H1 (cell line): Measurements from ENCODE around the gene ZNF641. TPM values are rescaled to one million over a fixed set of nuclear protein-coding genes. Genes with fewer than 3 reads are reported as not detected.

Experiments used
- CTCF ChIA-PET: fragments of 300-600 bp; sonication (Branson Sonifier 250); formaldehyde crosslinking; loops from one replicate; lab custom pipeline; 2021; ENCODE audit not compliant: partially characterized antibody; lab: Charles Lee
- POLR2A ChIA-PET: fragments of 300-600 bp; sonication (Branson Sonifier 250); formaldehyde crosslinking; loops from one replicate; lab custom pipeline; 2021; ENCODE audit warnings: inconsistent platforms; ENCODE audit not compliant: partially characterized antibody; lab: Charles Lee
- DNase-seq, 2 experiments: peaks; one replicate each; pipeline versions ENCODE4 v3.0.0 to v3.0.0-alpha.2; 2010 to 2022; ENCODE audit warnings: low spot score in 2 of 2, low read depth in 1 of 2, mixed read lengths in 1 of 2
- FAIRE-seq: peaks from 2 replicates; lab custom pipeline; 2011; peaks lifted over from hg19 to GRCh38; lab: Jason Lieb, UNC
- H2AFZ ChIP-seq: 2 replicates; pipeline ENCODE4 v1.8.1; 2012; ENCODE audit warnings: low read length, inconsistent platforms
- H2AK5ac ChIP-seq: 2 replicates; pipeline ENCODE4 v1.6.1; 2013; ENCODE audit warnings: low read depth, low read length
- H2BK120ac ChIP-seq: replicated peaks from 2 replicates; pipeline ENCODE3; 2013; ENCODE audit warnings: low read depth, low read length, inconsistent platforms
- H2BK12ac ChIP-seq: 2 replicates; pipeline ENCODE4 v1.6.1; 2013; ENCODE audit warnings: low read depth, low read length
- H2BK15ac ChIP-seq: 2 replicates; pipeline ENCODE4 v1.6.1; 2013; ENCODE audit warnings: low read length
- H2BK20ac ChIP-seq: 2 replicates; pipeline ENCODE4 v1.6.1; 2013; ENCODE audit warnings: low read length
- H2BK5ac ChIP-seq: 2 replicates; pipeline ENCODE4 v1.6.1; 2013; ENCODE audit warnings: low read depth, low read length
- H3K14ac ChIP-seq: 2 replicates; pipeline ENCODE4 v1.6.1; 2013; ENCODE audit warnings: inconsistent platforms; ENCODE audit not compliant: insufficient read length
- H3K18ac ChIP-seq: 2 replicates; pipeline ENCODE4 v1.6.1; 2013; ENCODE audit warnings: low read length; ENCODE audit errors: extremely low read depth
- H3K23ac ChIP-seq: 2 replicates; pipeline ENCODE4 v1.6.1; 2013; ENCODE audit warnings: inconsistent platforms; ENCODE audit not compliant: insufficient read length
- H3K23me2 ChIP-seq: 2 replicates; pipeline ENCODE4 v1.6.1; 2013; ENCODE audit warnings: low read depth, low read length
- H3K27ac ChIP-seq: 2 replicates; pipeline ENCODE4 v1.6.1; 2011; ENCODE audit warnings: low read depth, low read length, inconsistent platforms
- H3K27me3 ChIP-seq, 4 experiments: replicated peaks in 1 of 4; 1 replicate in 1 of 4; 2 replicates in 3 of 4; pipeline versions ENCODE4 v1.6.1 to v1.8.1; 2011 to 2013; ENCODE audit warnings: low read length in 3 of 4, mild to moderate bottlenecking in 3 of 4, inconsistent platforms in 2 of 4, mixed read lengths in 2 of 4, moderate library complexity in 1 of 4; ENCODE audit not compliant: control insufficient read depth in 3 of 4, insufficient read depth in 3 of 4; ENCODE audit errors: extremely low read depth in 1 of 4
- H3K36me3 ChIP-seq, 4 experiments: 2 replicates each; pipeline versions ENCODE4 v1.6.1 to v1.8.1; 2011 to 2013; ENCODE audit warnings: mild to moderate bottlenecking in 4 of 4, low read length in 3 of 4, moderate library complexity in 2 of 4, control low read depth in 1 of 4, inconsistent platforms in 1 of 4; ENCODE audit not compliant: insufficient read depth in 4 of 4, control insufficient read depth in 2 of 4
- H3K4ac ChIP-seq: replicated peaks from 2 replicates; pipeline ENCODE3; 2013; ENCODE audit warnings: low read length, low read depth, mixed read lengths, inconsistent platforms; ENCODE audit not compliant: insufficient read length
- H3K4me1 ChIP-seq, 4 experiments: replicated peaks in 1 of 4; 1 replicate in 1 of 4; 2 replicates in 3 of 4; pipeline versions ENCODE4 v1.6.1 to v1.8.1; 2011 to 2013; ENCODE audit warnings: low read length in 3 of 4, inconsistent platforms in 2 of 4, mixed read lengths in 1 of 4; ENCODE audit not compliant: insufficient read depth in 4 of 4, control insufficient read depth in 3 of 4
- H3K4me2 ChIP-seq, 2 experiments: 2 replicates each; pipeline versions ENCODE4 v1.6.1 to v1.8.1; 2011 to 2013; ENCODE audit warnings: low read depth in 2 of 2, low read length in 2 of 2, control low read depth in 1 of 2, inconsistent platforms in 1 of 2, mild to moderate bottlenecking in 1 of 2; ENCODE audit not compliant: insufficient read depth in 1 of 2
- H3K4me3 ChIP-seq, 4 experiments: fragments of 200-600, 300-600 bp in 1 of 4; sonication (generic), shearing (Covaris generic), sonication (Bioruptor Twin) in 1 of 4; 2 replicates each; pipeline versions ENCODE4 v1.5.1 to v1.8.1; 2011 to 2016; ENCODE audit warnings: low read length in 4 of 4, low read depth in 3 of 4, control low read depth in 2 of 4, inconsistent platforms in 2 of 4, mild to moderate bottlenecking in 2 of 4, mixed read lengths in 1 of 4, moderate library complexity in 1 of 4; ENCODE audit not compliant: insufficient read depth in 2 of 4; ENCODE audit errors: extremely low read depth in 1 of 4
- H3K56ac ChIP-seq: replicated peaks from 2 replicates; pipeline ENCODE3; 2013; ENCODE audit warnings: low read depth, mild to moderate bottlenecking, mixed read lengths, low read length, inconsistent platforms; ENCODE audit not compliant: insufficient read length
- H3K79me1 ChIP-seq: 2 replicates; pipeline ENCODE4 v1.6.1; 2013; ENCODE audit warnings: low read depth, low read length, control low read depth
- H3K79me2 ChIP-seq, 2 experiments: 2 replicates each; pipeline versions ENCODE4 v1.6.1 to v1.8.1; 2012 to 2013; ENCODE audit warnings: low read length in 2 of 2, mild to moderate bottlenecking in 2 of 2, inconsistent platforms in 1 of 2; ENCODE audit not compliant: insufficient read depth in 2 of 2, control insufficient read depth in 1 of 2
- H3K9ac ChIP-seq, 4 experiments: replicated peaks in 1 of 4; 1 replicate in 1 of 4; 2 replicates in 3 of 4; pipeline versions ENCODE4 v1.6.1 to v1.8.1; 2011 to 2013; ENCODE audit warnings: low read depth in 3 of 4, low read length in 3 of 4, control low read depth in 2 of 4, mild to moderate bottlenecking in 2 of 4, moderate library complexity in 2 of 4, inconsistent platforms in 1 of 4; ENCODE audit errors: extremely low read depth in 1 of 4
- H3K9me3 ChIP-seq, 2 experiments: 2 replicates each; pipeline versions ENCODE4 v1.6.1 to v1.8.1; 2012 to 2013; ENCODE audit warnings: mild to moderate bottlenecking in 2 of 2, moderate library complexity in 2 of 2, control low read depth in 1 of 2, inconsistent platforms in 1 of 2, low read depth in 1 of 2, low read length in 1 of 2, mixed read lengths in 1 of 2; ENCODE audit not compliant: insufficient read depth in 2 of 2
- H4K20me1 ChIP-seq, 2 experiments: replicated peaks in 1 of 2; 2 replicates each; pipeline versions ENCODE3 to v1.8.1; 2011 to 2013; ENCODE audit warnings: inconsistent platforms in 2 of 2, low read length in 2 of 2, mild to moderate bottlenecking in 1 of 2; ENCODE audit not compliant: insufficient read depth in 2 of 2, control insufficient read depth in 1 of 2
- H4K5ac ChIP-seq: 2 replicates; pipeline ENCODE4 v1.6.1; 2013; ENCODE audit warnings: low read length, low read depth, mixed read lengths, inconsistent platforms; ENCODE audit not compliant: insufficient read length
- H4K8ac ChIP-seq: 2 replicates; pipeline ENCODE4 v1.8.0; 2013; ENCODE audit warnings: mild to moderate bottlenecking, moderate library complexity, low read length, inconsistent platforms; ENCODE audit not compliant: insufficient read depth; ENCODE audit errors: extremely low read depth
- H4K91ac ChIP-seq: replicated peaks from 2 replicates; pipeline ENCODE3; 2013; ENCODE audit warnings: low read length, mixed read lengths, inconsistent platforms; ENCODE audit not compliant: insufficient read length
- KDM5A ChIP-seq: fragments of 200-600 bp; IDR thresholded peaks from 2 replicates; pipeline ENCODE4 v1.7.1; 2012; ENCODE audit warnings: mild to moderate bottlenecking, low read length, inconsistent platforms, mixed read lengths
- RAD21 ChIP-seq, 2 experiments: IDR thresholded peaks in 1 of 2; conservative IDR thresholded peaks in 1 of 2; 2 replicates each; pipeline ENCODE4 v1.6.1; 2011; ENCODE audit warnings: low read depth in 2 of 2, low read length in 2 of 2, improper control_type of control experiment in 1 of 2, inconsistent platforms in 1 of 2, mild to moderate bottlenecking in 1 of 2, moderate library complexity in 1 of 2
- WGBS, 2 experiments: shearing (Covaris generic) in 1 of 2; methylation state at CpG; one replicate each; pipeline versions ENCODE4 v1.1.6 to v1.1.7; 2013 to 2015; ENCODE audit warnings: low lambda C conversion rate in 2 of 2, mixed read lengths in 2 of 2, inconsistent platforms in 1 of 2, low coverage in 1 of 2, missing lambda C conversion rate in 1 of 2; ENCODE audit not compliant: insufficient replicate concordance in 2 of 2, insufficient coverage in 1 of 2, insufficient read length in 1 of 2; ENCODE audit errors: extremely low coverage in 1 of 2, missing lambda C conversion rate in 1 of 2; 5-methylcytosine and 5-hydroxymethylcytosine counted together
- polyA plus RNA-seq, 7 experiments: library from polyadenylated mRNA; depleted of rRNA in 3 of 7; stranded (reverse) in 5 of 7; unstranded in 2 of 7; fragments of >200 nt in 5 of 7; fragments of 200-250 nt in 2 of 7; gene quantifications; 1 replicate in 5 of 7; 2 replicates in 1 of 7; 4 replicates in 1 of 7; pipeline versions ENCODE4 v1.2.1 to v1.2.3, GENCODE V29; 2011 to 2013; ENCODE audit warnings: missing spikeins in 2 of 7, mixed read lengths in 2 of 7
- total RNA-seq: library from RNA; stranded (reverse); fragmentation: NEBNext Ultra II Directional; extraction: Animal tissue kit (Norgen Biotek cat#: 25700); gene quantifications from 2 replicates; pipeline ENCODE4 v1.2.1, GENCODE V29; 2021

ZNF641 gene
- total and polyA plus RNA-seq, 2 of the 8 experiments (the other 6 are each of a cell fraction or from before 2014, with no cell fraction given), result 2.4 to 6.2 TPM

DNA sequence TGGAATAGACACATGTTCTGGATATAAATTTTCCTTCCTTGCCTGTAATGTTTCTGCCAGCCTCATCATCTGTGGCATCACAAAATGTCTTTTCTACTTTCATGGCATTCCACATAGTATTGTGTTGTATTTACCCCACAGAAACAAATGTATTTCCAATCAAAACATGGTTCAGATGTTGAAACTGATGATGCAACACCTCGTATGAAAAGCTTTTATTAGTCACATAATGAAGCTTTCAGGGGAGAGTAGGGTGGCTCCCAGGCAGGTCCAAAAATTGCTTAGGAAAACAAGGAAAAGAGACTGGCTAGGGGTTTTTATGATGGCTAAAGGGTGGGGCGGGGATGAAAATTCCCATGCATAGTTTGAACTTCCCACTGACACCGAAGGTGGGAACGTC is 29.1 kb upstream of the ZNF641 start:
- Histone ChIP-seq H2BK15ac (no peak overlapping the region), H3K36me3 (no peaks in the 10 kb centered on the region), H2BK12ac (no peak overlapping the region), H4K20me1 (no peaks in the 10 kb centered on the region), H2BK120ac (no peak overlapping the region), H2BK20ac (no peak overlapping the region), H3K4ac (no peak overlapping the region), H3K4me1 (no peaks in the 10 kb centered on the region), H3K27ac (no peak overlapping the region), H4K91ac (no peak overlapping the region), H4K5ac (no peak overlapping the region), H3K23ac (no peak overlapping the region), H3K9me3 (peaks cover 11 to 12% of the 10 kb centered on the region in 2 experiments; a peak in 2 of 4 replicates), H3K4me2 (no peak overlapping the region), H2AK5ac (no peak overlapping the region), H3K23me2 (no peaks in the 10 kb centered on the region), H3K4me3 (no peak overlapping the region), H3K9ac (no peak overlapping the region), H4K8ac (no peak overlapping the region), H3K79me1 (no peaks in the 10 kb centered on the region), H2BK5ac (no peak overlapping the region), H3K79me2 (no peaks in the 10 kb centered on the region), H3K18ac (no peak overlapping the region), H2AFZ (no peak overlapping the region), H3K56ac (no peak overlapping the region), H3K14ac (no peak overlapping the region), H3K27me3 (no peaks in the 10 kb centered on the region)
- CTCF ChIA-PET, result no interaction called here
- 82% methylated on average over 4 of the region's 4 CpGs; no CpG with 5 or more reads in 1 of the 2 experiments for WGBS, 2 experiments
- POLR2A ChIA-PET, result interaction anchor here (0.7 kb wide), 1 partner anchor 1775 kb away, joined by 3 read pairs; no protein-coding TSS in a partner anchor
- DNase-seq (no peak), FAIRE-seq (no peak)
- TF ChIP-seq RAD21 (IDR thresholded peaks at IDR 0.05 in 1 of 2, conservative IDR thresholded peaks at IDR 0.05 in 1 of 2; ENCODE audit: low read depth in 2 of 2, low read length in 2 of 2) (no peak), KDM5A (no peak)
